PC-9 (cell line): ENCODE measurements around the gene TRPM1.

ENCODE experiments used
- CTCF ChIP-seq: fragments of 200-600 bp; sonication (generic); conservative IDR thresholded peaks from 2 replicates; pipeline ENCODE4 v1.6.1; 2017; ENCODE audit warnings: mixed run types, antibody characterized with exemption, mild to moderate bottlenecking, moderate library complexity
- EZH2 ChIP-seq: fragments of 200-600 bp; sonication (generic); IDR thresholded peaks from 2 replicates; pipeline ENCODE4 v1.8.0; 2017; ENCODE audit warnings: antibody characterized with exemption, low read depth

- TF ChIP-seq EZH2 (no peak), CTCF (no peak)
Observed at GRCh38 chr15:31084176-31084575, 17.3 kb downstream of the TRPM1 start.
